Measurements from ENCODE around the gene PEMT.
"Not testable (repeated sequence)": the region's sequence is repeated elsewhere in the genome, so short reads cannot be mapped to it uniquely, and the experiment has no call there.

The PEMT gene, protein sequence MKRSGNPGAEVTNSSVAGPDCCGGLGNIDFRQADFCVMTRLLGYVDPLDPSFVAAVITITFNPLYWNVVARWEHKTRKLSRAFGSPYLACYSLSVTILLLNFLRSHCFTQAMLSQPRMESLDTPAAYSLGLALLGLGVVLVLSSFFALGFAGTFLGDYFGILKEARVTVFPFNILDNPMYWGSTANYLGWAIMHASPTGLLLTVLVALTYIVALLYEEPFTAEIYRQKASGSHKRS

DNA sequence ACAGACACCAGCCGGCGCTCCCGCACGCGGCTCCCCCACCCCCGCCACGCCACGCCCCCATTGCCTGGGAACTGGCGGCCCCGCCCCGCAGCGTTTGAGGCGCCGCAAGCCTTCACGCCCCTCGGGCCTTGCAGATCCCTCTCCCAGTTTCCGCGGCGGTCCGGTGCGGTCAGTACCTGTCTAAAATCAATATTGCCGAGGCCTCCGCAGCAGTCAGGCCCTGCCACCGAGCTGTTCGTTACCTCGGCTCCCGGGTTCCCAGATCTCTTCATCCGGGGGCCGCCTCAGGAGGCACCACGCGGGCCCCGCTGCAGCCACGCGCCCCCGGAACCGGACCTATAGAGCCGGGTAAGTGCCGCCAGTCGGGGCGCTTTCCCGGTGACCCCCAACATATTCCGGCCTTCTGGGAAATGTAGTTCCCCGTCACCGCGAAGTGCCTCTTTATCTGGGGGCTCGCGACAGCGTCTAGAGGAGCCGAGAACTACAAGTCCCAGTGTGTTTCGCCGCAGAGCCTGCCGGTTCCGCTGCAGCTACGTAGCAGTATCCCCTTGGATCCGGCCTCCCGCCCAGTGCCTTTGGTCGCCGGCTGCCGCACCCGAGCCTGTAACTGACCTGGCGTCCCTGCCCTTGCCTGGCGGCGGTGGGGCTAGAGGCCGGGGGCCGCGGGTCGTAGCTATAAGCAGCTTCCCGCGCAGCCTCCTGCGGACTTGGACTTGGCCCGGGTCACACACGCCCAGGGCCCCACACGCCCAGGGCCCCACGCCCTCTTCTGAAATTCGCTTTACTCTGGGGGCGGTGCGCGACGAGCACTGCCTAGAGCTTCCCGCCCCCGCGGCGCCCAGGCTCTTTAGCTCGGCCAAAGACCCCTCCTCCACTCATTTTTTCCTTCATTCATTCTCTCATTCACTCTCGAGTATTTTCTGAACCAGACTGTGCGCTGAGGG is at the start of gene PEMT:
PEMT (minus strand) TSS at position 354 of the 944 bp plus-strand sequence; CDS start at position 272, 82 bp downstream.
- peak; percentile 98 for DNase-seq

DNA sequence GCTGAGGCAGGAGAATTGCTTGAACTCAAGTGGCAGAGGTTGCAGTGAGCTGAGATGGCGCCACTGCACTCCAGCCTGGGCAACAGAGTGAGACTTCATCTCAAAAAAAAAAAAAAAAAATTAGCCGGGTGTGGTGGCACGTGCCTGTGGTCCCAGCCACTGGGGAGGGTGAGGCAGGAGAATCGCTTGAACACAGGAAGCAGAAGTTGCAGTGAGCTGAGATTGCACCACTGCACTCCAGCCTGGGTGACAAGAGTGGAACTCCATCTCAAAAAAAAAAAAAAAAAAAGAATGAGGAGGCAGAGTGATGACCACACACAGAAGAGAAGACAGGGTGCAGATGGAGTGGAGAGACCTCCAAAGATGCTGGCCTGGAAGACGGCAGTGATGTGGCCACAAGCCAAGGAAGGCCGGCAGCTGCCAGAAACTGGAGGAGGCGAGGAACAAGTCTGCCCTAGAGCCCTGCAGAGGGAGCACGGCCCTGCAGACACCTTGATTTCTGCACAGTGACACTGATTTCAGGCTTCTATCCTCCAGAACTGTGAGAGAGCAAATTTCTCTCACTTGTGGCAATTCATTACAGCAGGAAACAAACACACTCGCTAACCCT is 48.3 kb upstream of the PEMT start:
- DNase-seq, result peak; percentile 54

DNA sequence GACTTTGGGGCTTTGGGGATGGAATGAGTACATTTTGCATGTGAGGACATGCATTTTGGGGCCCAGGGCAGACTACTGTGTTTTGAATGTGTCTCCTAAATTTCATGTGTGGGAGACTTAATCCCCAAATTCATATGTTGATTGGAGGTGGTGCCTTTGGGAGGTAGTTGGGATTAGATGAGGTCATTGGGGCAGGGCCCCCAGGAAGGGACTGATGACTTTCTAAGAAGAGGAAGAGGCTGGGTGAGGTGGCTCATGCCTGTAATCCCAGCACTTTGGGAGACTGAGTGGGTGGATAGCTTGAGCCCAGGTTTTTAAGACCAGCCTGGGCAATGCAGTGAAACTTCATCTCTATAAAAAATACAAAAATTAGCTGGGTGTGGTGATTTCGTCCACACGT is 47.0 kb upstream of the PEMT start:
- DNase-seq, result no peak

DNA sequence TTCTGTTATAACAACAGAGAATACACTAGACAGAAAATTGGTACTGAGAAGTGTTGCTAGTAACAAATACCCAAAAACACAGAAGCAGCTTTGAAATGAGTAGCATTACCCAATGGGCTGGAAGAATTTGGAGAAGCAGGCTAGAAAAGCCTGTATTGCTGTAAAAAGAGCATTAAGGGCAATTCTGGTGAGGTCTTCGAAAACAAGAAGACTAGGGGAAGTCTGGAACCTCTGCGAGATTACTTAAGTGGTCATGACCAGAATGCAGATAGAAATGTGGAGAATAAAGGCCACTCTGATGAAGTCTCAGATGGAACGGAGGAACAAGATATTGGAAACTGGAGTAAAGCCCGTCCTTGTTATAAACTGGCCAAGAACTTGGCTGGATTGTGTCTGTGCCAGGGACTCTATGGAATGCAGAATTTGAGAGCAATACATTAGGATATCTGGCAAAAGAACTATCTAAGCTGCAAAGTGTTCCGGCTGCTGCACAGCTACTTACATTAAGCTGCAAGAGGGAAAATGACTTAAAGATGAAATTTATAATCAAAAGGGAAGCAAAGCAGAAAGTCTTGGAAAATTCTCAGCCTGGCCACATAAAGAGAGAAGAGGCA is 44.9 kb upstream of the PEMT start:
- peak; percentile 61 for DNase-seq

DNA sequence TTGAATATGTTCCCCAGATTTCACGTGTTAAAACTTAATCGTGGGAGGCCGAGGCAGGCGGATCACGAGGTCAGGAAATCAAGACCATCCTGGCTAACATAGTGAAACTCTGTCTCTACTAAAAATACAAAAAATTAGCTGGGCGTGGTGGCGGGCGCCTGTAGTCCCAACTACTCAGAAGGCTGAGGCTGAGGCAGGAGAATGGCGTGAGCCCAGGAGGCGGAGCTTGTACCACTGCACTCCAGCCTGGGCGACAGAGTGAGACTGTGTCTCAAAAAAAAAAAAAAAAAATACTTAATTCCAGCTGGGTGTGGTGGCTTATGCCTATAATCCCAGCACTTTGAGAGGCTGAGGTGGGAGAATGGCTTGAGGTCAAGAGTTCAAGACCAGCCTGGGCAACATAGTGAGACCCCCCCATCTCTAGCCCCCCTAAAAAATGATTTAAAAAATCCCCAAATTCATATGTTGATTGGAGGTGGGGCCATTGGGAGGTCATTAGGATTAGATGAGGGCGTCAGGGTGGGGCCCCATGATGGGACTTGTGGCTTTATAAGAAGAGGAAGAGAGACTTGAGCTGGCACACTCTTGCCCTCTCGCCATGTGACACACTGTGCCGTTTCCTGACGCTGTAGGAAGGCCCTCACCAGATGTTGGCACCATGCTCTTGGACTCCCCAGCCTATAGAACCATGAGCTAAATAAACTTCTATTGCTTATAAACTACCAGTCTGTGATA is 44.2 kb upstream of the PEMT start:
- DNase-seq, result not testable (repeated sequence)

DNA sequence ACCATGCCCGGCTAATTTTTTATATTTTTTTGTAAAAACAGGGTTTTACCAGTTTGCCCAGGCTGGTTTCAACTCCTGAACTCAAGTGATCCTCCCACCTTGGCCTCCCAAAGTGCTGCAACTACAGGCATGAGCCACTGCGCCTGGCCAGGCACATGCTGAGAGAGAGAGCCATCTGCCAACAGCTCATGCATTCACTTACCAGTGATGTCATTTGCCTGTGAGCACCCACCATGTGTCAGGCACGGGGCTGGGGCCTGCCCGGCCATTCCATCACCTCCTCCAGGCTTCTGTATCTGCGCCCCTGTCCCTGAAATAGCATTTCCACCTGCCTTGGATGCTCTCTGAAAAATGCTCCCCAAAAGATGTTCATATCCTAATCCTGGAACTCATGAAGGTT is 43.6 kb upstream of the PEMT start:
- no peak for DNase-seq

DNA sequence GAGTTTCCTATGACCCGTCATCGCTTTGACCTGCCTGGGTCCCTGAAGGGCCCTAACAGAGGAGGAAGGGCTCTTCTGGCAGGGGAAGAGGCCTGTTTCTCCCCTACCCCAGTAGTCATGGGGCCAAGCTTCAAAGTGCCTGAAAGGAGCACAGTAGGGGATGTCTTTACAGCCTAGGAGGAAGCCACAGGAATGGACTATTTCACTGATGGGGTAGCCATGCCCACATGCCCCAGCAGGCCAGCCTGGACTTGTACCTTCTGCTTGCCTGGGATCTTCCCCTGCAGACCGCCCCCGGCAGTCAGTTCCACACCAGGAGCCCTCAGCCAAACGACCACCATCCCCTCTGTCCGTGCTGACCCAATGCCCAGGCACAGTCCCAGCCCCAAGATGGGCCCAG is 41.8 kb upstream of the PEMT start:
- no peak for DNase-seq

DNA sequence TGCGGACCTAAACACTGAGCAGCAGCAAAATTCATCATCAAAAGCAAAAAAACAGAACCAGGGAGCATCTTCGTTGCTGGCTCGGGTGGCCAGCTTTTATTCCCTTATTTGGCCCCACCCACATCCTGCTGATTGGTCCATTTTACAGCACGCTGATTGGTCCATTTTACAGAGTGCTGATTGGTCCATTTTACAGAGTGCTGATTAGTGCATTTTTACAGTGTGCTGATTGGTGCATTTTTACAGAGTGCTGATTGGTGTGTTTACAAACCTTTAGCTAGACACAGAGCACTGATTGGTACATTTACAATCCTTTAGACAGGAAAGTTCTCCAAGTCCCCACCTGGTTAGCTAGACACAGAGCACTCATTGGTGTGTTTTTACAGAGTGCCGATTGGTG is 41.2 kb upstream of the PEMT start:
- not testable (repeated sequence) for DNase-seq

DNA sequence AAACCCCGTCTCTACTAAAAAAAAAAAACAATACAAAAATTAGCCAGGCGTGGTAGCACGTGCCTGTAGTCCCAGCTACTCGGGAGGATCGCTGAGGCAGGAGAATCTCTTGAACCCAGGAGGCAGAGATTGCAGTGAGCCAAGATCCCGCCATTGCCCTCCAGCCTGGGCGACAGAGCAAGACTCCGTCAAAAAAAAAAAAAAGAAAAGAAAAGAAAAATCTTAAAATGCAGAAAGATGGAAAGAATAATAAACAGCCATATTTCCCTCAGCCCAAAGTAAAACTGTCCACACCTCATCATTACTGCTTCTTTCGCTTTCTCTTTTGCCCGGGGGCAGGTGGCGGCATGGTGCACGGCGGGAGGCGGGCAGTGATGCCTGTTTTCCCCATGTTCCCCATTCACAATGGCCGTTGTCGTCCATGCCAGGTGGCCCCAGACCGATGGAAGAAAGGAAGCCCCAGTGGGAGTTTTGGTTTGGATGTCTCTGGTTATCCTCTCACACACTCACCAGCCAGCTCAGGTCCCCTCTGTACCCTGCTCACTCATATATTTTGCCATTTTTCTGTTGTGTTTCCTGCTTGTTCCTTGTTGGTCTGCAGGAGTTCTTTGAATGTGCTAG is 37.0 kb upstream of the PEMT start:
- no peak for DNase-seq

DNA sequence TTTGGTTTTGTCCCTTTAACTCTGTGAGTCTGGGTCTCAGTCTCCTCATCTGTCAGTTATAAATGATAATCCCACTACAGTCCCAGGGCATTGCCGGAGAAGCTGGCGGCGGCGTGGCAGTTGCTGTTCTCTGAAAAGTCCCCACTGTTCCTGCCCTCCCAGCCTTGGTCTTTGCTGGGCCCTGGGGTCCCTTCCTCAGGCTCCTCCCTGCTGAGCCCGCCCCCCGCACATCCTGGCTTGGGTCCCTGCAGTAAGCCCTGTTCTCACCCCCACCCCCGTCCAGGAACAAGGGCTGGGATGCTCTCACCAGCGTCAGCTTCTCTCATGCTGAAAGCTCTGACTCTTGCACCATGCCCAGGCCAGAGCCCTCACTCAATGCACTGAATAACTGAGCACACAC is 35.3 kb upstream of the PEMT start:
- no peak for DNase-seq

DNA sequence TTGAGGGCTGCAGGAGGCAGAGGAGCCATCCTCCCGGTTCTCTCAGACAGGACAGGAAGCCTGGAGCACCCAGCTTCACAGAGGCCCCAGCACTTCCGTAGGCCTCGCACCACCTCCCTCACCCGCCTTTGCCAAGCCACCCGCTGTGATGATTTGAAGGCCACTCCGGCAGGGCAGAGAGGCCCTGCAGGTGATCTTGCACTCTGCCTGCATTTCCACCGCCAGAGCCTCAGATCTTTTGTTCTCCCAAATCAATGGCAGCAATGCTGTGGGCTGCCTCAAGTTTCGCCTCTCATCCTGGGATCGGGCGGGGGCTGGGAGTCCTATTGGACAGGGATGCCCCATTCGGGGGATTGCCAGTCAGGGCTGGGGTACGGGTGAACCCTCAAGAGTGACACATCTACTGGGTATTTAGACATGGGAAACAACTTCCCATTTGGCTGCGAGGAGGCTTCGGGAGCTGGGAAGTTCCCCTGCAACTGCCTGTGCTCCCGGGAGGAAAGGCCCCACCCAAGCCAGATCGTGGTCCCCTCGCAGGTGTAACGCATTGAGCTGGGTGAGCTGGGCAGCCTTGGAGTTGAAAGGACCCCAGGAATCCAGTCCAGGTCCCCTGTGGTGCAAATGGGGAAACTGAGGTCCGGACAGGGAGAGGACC is 34.8 kb upstream of the PEMT start:
- DNase-seq, result no peak

DNA sequence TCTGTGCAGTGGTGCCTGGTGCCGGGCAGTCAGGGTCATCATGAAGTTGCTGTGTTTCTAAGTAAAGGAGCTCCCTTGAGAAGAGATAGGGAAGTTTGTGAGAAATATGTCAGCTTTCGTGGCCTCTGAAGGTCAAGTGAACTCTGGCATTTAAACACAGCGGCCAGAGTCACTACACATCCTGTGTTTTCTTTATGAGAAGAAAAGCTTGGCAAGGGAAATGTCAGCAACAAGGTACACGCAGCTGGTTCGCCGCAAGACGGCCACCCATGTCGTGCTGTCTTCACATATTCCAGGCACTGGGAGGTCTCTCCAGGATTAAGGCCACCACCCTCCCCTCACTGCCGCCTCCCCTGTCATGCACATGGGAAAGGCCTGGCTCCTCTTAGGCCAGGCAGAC is 33.2 kb upstream of the PEMT start:
- DNase-seq, result no peak

DNA sequence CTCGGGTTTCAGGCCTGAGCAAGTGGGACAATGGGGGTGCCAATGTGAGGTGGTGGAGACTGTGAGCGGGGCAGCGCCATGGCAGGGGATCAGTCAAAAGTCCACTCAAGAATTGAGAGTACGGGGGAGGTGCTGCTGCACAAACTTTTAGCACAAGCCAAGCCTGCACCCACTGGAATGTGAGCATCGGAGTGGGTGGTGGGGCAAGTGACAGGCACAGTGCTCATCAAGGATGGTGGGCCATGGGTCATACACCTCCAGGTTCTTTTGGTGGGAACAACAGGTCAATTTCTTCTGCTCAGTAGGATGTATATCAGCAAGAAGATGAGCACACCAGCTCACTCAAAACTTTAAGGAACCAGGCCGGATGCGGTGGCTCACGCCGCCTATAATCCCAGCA is 32.4 kb upstream of the PEMT start:
- DNase-seq, result no peak

DNA sequence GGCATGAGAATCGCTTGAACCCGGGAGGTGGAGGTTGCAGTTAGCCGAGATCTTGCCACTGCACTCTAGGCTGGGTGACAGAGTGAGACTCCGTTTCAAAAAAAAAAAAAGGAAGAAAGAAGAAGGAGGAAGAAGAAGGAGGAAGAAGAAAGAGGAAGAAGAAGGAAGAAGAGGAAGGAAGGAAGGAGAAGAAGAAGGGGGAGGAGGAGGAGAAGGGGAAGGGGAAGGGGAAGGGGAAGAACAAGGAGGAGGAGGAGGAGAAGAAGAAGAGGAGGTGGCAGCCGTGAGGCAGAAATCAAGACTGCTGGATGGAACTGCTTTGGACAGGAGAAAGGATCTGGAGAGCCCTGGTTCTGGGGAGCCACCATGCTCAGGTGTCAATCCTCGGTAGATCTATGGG is 29.7 kb upstream of the PEMT start:
- DNase-seq, result no peak

DNA sequence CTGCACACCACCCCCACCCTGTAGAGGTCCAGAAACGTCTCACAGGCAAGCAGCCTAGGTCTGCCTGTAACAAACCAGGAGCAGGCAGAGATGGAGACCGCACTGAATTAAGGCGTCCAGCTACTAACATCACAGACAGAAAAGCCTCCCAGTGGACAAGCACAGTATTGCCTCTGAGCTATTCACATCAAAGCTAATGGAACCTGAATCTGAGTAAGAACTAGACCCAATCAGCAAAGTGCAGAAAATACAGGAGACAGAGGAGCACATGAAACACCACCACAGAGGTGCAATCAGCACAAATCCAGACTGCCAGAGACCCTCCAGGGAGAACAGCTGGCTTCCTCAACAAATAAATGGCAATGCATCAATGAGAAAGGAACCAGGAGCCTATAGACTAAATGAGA is 22.2 kb upstream of the PEMT start:
- DNase-seq, result peak; percentile 73

DNA sequence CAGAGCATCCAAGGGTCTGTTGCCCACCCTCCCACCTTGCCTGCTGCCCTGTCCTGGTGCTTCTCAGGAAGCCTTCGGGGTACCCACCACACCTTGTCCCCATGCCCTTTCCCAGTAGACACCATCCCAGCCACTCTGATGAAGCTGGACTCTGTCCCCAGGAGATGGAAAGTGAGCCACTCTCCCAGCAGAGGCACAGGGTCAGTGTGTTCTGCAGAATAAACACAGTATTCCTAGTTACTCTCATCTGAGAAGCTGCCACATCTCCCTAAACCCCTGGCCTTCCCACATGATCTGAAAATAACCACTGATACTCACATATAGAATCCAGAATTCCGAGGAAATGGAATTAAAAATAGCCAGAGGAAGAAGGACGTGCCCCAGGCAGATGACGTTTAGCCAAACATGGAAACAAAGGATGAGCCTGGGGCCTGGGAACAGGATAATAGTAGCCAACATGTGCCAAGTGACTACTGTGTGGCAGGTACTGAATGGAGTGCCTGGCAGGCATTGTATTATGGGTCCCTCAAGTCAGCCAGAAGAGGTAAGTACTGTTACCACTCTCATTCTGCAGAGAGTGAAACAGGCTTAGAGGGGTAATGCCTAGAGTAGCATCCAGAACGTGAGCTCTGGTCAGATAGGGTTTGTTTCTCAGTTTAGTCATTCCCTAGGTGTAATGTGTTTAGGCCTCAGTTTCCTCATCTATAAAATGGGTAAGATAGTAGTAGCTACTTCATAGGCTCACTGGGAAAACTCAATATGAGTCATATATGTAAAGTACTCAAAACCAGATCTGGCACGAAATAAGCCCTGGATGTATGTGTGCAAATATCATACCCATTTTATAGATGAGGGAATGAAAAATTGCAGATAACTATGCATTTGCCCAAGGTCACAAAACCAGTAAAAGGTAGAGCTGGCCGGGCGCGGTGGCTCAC is 20.8 kb upstream of the PEMT start:
- no peak for DNase-seq

DNA sequence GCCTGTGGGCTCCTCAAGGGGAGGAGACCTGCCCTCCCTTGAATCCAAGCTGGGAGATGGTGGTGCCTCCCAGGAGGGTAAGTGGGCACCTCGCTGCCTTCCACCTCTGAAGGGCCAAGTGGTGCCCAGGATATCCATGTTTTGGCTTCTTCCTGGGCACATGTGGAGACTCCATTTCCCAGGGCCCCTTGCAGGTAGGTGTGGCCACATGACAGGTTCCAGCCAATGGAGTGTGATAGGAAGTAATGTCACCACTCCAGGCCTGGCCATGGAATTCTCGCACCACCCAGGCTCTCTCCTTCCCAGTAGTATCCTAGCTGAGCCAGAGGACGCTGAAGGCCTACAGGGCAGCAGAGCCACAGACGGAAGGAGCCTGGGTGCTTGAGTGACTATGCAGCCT is 17.6 kb upstream of the PEMT start:
- DNase-seq, result no peak

DNA sequence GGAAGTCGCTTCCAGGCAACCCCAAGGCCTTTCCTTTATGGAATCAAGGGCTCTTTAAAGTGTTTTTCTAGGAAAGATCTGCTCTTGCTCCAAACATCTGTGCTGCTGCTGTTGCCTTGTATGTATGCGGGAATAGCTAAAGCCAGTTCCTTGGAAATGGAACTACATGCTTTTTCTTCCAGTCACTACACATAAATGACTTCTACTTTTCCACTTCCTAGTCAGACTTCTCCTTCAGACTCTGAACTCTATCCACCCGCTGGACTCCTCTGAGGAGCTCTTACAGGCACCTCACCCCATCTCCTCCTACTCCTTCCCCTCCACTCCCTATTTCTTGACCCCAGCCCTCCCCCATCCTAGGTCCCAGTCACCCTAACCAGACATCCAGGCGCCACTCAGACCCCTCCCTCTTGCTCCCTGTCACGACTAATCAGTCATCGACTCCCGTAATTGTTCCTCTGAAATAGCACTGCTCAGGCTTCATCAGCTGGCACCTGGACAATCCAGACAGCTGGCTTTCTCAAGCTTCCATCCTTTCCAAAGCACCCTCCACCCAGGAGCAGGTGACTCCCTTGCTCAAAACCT is 15.0 kb upstream of the PEMT start:
- no peak for DNase-seq

DNA sequence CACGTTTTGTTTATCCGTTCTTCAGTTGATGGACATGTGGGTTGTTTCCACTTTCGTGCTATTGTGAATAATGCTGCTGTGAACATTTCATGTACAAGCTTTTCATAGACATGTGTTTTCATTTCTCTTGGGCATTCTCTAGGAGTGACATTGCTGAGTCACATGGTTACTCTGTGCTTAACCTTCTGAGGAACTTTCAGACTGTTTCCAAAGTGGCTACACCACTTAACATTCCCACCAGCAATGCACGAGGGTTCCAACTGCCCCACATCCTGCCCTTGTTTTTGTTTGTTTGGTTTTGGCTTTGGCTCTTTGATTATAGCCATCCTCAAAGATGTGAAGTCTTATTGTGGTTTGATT is 14.2 kb upstream of the PEMT start:
- no peak for DNase-seq

DNA sequence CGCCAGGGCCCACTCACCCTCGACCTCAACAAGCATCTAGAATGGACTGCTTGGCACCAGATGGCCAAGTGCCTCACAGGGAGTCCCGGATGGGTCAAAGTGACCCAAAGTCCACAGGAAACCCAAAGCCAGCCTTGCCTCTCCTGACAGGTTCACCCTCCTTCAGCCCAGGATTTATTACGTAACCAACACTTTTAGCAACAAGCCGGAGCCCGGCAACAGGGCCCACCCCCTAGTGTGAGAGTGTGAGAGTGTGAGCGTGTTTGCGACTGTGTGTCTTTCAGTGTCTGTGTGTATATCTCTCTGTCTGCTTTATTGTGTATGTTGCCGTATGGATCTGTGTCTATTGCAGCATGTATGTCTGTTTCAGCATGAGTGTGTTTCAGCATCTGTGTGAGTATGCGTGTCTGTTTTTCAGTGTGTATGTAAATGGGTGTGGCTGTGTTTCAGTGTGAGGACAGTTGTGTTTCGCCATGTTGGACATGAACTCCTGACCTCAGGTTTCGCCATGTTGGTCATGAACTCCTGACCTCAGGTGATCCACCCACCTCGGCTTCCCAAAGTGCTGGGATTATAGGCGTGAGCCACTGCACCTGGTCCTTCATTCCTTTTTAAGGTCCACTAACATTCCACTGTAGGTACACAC is 13.7 kb upstream of the PEMT start:
- no peak for DNase-seq

Measured in femur (tissue), 1 donor.